Measurements from ENCODE around the gene AGTPBP1. TPM values are rescaled to one million over a fixed set of nuclear protein-coding genes. Genes with fewer than 3 reads are reported as not detected.

The AGTPBP1 gene
- total RNA-seq, 1 experiment from 2014 or later, result 54.7 TPM

DNA sequence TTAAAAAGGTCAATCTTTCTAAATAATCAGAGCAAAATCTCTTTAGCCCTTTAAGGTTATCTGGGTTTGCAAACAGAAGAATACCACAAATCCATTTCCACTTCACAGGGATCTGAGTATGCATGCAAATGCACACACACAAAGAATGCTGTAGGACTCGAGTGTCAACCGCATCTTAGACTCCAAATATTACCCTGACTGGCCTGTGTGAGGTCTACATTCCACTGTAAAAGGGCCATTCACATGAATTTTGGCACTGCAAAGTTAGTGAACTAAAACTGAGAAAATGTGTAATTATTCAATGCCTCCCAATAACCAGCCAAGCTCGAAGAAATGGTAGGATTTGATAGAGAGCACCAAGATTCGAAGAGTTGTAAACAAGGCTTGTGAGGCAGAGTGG is 199.9 kb downstream of the AGTPBP1 start (continued):
- TF ChIP-seq, protein P1, sequence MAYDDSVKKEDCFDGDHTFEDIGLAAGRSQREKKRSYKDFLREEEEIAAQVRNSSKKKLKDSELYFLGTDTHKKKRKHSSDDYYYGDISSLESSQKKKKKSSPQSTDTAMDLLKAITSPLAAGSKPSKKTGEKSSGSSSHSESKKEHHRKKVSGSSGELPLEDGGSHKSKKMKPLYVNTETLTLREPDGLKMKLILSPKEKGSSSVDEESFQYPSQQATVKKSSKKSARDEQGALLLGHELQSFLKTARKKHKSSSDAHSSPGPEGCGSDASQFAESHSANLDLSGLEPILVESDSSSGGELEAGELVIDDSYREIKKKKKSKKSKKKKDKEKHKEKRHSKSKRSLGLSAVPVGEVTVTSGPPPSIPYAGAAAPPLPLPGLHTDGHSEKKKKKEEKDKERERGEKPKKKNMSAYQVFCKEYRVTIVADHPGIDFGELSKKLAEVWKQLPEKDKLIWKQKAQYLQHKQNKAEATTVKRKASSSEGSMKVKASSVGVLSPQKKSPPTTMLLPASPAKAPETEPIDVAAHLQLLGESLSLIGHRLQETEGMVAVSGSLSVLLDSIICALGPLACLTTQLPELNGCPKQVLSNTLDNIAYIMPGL (CRISPR knock-in tag; IDR thresholded peaks at IDR 0.05), result no peak
- TF ChIP-seq, protein P2, sequence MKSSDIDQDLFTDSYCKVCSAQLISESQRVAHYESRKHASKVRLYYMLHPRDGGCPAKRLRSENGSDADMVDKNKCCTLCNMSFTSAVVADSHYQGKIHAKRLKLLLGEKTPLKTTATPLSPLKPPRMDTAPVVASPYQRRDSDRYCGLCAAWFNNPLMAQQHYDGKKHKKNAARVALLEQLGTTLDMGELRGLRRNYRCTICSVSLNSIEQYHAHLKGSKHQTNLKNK (CRISPR knock-in tag; IDR thresholded peaks at IDR 0.05), result no peak
- no peak for TF ChIP-seq ZBTB21 (CRISPR knock-in tag; IDR thresholded peaks at IDR 0.05; ENCODE audit: borderline replicate concordance)
- no peak for TF ChIP-seq ESRRA (CRISPR knock-in tag; IDR thresholded peaks at IDR 0.05; ENCODE audit: borderline replicate concordance)
- no peak for TF ChIP-seq GABPB1 (CRISPR knock-in tag; IDR thresholded peaks at IDR 0.05)
- no peak for TF ChIP-seq NR1H2 (CRISPR knock-in tag; IDR thresholded peaks at IDR 0.05)
- TF ChIP-seq MXD4 (CRISPR knock-in tag; IDR thresholded peaks at IDR 0.05; ENCODE audit: borderline replicate concordance), result no peak
- TF ChIP-seq, protein P3, sequence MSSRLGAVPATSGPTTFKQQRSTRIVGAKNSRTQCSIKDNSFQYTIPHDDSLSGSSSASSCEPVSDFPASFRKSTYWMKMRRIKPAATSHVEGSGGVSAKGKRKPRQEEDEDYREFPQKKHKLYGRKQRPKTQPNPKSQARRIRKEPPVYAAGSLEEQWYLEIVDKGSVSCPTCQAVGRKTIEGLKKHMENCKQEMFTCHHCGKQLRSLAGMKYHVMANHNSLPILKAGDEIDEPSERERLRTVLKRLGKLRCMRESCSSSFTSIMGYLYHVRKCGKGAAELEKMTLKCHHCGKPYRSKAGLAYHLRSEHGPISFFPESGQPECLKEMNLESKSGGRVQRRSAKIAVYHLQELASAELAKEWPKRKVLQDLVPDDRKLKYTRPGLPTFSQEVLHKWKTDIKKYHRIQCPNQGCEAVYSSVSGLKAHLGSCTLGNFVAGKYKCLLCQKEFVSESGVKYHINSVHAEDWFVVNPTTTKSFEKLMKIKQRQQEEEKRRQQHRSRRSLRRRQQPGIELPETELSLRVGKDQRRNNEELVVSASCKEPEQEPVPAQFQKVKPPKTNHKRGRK (CRISPR knock-in tag; IDR thresholded peaks at IDR 0.05; ENCODE audit: borderline replicate concordance), result no peak
- no peak for TF ChIP-seq CREM (CRISPR knock-in tag; IDR thresholded peaks at IDR 0.05)
- TF ChIP-seq HMGA2 (CRISPR knock-in tag; IDR thresholded peaks at IDR 0.05), result no peak
- TF ChIP-seq, protein P4, sequence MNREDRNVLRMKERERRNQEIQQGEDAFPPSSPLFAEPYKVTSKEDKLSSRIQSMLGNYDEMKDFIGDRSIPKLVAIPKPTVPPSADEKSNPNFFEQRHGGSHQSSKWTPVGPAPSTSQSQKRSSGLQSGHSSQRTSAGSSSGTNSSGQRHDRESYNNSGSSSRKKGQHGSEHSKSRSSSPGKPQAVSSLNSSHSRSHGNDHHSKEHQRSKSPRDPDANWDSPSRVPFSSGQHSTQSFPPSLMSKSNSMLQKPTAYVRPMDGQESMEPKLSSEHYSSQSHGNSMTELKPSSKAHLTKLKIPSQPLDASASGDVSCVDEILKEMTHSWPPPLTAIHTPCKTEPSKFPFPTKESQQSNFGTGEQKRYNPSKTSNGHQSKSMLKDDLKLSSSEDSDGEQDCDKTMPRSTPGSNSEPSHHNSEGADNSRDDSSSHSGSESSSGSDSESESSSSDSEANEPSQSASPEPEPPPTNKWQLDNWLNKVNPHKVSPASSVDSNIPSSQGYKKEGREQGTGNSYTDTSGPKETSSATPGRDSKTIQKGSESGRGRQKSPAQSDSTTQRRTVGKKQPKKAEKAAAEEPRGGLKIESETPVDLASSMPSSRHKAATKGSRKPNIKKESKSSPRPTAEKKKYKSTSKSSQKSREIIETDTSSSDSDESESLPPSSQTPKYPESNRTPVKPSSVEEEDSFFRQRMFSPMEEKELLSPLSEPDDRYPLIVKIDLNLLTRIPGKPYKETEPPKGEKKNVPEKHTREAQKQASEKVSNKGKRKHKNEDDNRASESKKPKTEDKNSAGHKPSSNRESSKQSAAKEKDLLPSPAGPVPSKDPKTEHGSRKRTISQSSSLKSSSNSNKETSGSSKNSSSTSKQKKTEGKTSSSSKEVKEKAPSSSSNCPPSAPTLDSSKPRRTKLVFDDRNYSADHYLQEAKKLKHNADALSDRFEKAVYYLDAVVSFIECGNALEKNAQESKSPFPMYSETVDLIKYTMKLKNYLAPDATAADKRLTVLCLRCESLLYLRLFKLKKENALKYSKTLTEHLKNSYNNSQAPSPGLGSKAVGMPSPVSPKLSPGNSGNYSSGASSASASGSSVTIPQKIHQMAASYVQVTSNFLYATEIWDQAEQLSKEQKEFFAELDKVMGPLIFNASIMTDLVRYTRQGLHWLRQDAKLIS (CRISPR knock-in tag; IDR thresholded peaks at IDR 0.05; ENCODE audit: borderline replicate concordance), result no peak
- TF ChIP-seq, protein P5, sequence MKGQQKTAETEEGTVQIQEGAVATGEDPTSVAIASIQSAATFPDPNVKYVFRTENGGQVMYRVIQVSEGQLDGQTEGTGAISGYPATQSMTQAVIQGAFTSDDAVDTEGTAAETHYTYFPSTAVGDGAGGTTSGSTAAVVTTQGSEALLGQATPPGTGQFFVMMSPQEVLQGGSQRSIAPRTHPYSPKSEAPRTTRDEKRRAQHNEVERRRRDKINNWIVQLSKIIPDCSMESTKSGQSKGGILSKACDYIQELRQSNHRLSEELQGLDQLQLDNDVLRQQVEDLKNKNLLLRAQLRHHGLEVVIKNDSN (CRISPR knock-in tag; IDR thresholded peaks at IDR 0.05), result no peak

DNA sequence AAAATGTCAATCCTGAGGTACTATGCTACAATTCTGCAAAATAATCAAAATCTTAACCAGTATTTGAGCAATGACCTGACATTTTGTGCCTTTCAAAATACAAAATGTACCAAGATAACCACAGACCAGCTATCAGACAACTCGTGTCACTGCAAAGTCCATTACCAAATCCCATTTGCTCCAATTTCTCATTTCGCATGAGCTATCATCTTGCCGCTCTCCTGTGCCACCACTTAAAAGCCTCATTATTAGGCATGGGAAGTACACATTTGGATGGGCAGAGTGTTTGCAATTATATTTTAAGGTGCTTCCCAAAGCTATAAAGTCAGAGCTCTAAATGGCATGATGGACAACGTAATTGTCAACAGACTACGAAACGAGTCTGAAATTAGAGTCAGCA is 205.2 kb downstream of the AGTPBP1 start:
- H3K36me3 Mint-ChIP-seq, result no peaks in the 10 kb centered on the region
- H3K27me3 Mint-ChIP-seq (ENCODE audit: low read depth), result no peaks in the 10 kb centered on the region; the same call in none of the 2 replicates
- ChIA-PET CTCF (no interaction called here), POLR2A (no interaction called here)
- H3K27ac Mint-ChIP-seq, result no peak overlapping the region
- H3K4me3 Mint-ChIP-seq, result no peak overlapping the region
- H3K4me1 Mint-ChIP-seq, result peaks cover 11% of the 10 kb centered on the region
- no peak for DNase-seq (ENCODE audit: low spot score)
- no peaks in the 10 kb centered on the region for H3K9me3 Mint-ChIP-seq
- no peak for ATAC-seq
- TF ChIP-seq CBFB (CRISPR knock-in tag; IDR thresholded peaks at IDR 0.05; ENCODE audit: low read depth) (no peak), FOXJ3 (CRISPR knock-in tag; IDR thresholded peaks at IDR 0.05; ENCODE audit: borderline replicate concordance) (no peak), TCF7 (CRISPR knock-in tag; IDR thresholded peaks at IDR 0.05; ENCODE audit: low read depth) (no peak), ELF4 (CRISPR knock-in tag; IDR thresholded peaks at IDR 0.05; ENCODE audit: low read depth) (no peak), SMAD3 (CRISPR knock-in tag; IDR thresholded peaks at IDR 0.05; ENCODE audit: borderline replicate concordance) (no peak), RORB (CRISPR knock-in tag; IDR thresholded peaks at IDR 0.05) (no peak), GRHL2 (CRISPR knock-in tag; IDR thresholded peaks at IDR 0.05; ENCODE audit: insufficient replicate concordance, severe bottlenecking) (no peak), NR3C1 (CRISPR knock-in tag; conservative IDR thresholded peaks at IDR 0.05; ENCODE audit: low read depth) (no peak)
- TF ChIP-seq, protein P6, sequence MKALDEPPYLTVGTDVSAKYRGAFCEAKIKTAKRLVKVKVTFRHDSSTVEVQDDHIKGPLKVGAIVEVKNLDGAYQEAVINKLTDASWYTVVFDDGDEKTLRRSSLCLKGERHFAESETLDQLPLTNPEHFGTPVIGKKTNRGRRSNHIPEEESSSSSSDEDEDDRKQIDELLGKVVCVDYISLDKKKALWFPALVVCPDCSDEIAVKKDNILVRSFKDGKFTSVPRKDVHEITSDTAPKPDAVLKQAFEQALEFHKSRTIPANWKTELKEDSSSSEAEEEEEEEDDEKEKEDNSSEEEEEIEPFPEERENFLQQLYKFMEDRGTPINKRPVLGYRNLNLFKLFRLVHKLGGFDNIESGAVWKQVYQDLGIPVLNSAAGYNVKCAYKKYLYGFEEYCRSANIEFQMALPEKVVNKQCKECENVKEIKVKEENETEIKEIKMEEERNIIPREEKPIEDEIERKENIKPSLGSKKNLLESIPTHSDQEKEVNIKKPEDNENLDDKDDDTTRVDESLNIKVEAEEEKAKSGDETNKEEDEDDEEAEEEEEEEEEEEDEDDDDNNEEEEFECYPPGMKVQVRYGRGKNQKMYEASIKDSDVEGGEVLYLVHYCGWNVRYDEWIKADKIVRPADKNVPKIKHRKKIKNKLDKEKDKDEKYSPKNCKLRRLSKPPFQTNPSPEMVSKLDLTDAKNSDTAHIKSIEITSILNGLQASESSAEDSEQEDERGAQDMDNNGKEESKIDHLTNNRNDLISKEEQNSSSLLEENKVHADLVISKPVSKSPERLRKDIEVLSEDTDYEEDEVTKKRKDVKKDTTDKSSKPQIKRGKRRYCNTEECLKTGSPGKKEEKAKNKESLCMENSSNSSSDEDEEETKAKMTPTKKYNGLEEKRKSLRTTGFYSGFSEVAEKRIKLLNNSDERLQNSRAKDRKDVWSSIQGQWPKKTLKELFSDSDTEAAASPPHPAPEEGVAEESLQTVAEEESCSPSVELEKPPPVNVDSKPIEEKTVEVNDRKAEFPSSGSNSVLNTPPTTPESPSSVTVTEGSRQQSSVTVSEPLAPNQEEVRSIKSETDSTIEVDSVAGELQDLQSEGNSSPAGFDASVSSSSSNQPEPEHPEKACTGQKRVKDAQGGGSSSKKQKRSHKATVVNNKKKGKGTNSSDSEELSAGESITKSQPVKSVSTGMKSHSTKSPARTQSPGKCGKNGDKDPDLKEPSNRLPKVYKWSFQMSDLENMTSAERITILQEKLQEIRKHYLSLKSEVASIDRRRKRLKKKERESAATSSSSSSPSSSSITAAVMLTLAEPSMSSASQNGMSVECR (CRISPR knock-in tag; IDR thresholded peaks at IDR 0.05; ENCODE audit: borderline replicate concordance), result no peak
- TF ChIP-seq, protein P2 (CRISPR knock-in tag; IDR thresholded peaks at IDR 0.05), result no peak
- TF ChIP-seq, protein P1 (CRISPR knock-in tag; IDR thresholded peaks at IDR 0.05), result no peak
